Mesenchymal stem cell (in vitro differentiated cells and primary cell): ENCODE results near the gene RIMBP2.

ENCODE experiments used
- DNase-seq: peaks from one replicate; pipeline ENCODE4 v3.0.0-alpha.2; 2013
- H2AFZ ChIP-seq: one replicate; pipeline ENCODE4 v1.6.1; 2013; ENCODE audit warnings: low read depth, mild to moderate bottlenecking, control low read depth, inconsistent platforms, low read length, moderate library complexity
- H2AK5ac ChIP-seq: 2 replicates; pipeline ENCODE4 v1.6.1; 2013; ENCODE audit warnings: low read length, moderate library complexity, mild to moderate bottlenecking, inconsistent platforms; ENCODE audit not compliant: severe bottlenecking
- H2BK120ac ChIP-seq: one replicate; pipeline ENCODE4 v1.6.1; 2013; ENCODE audit warnings: low read depth, mild to moderate bottlenecking, inconsistent platforms, low read length, moderate library complexity
- H2BK12ac ChIP-seq, 2 experiments: one replicate each; pipeline ENCODE4 v1.6.1; 2013; ENCODE audit warnings: inconsistent platforms in 2 of 2, low read length in 2 of 2, mild to moderate bottlenecking in 2 of 2, moderate library complexity in 2 of 2, control low read depth in 1 of 2
- H2BK15ac ChIP-seq: one replicate; pipeline ENCODE4 v1.6.1; 2013; ENCODE audit warnings: mild to moderate bottlenecking, low read depth, inconsistent platforms; ENCODE audit not compliant: poor library complexity, severe bottlenecking
- H2BK5ac ChIP-seq: 2 replicates; pipeline ENCODE4 v1.6.1; 2013; ENCODE audit warnings: low read depth, mild to moderate bottlenecking, low read length, control low read depth, inconsistent platforms; ENCODE audit not compliant: poor library complexity, severe bottlenecking
- H3K14ac ChIP-seq, 2 experiments: one replicate each; pipeline ENCODE4 v1.6.1; 2013; ENCODE audit warnings: inconsistent platforms in 2 of 2, low read length in 2 of 2, control low read depth in 1 of 2, mild to moderate bottlenecking in 1 of 2, moderate library complexity in 1 of 2
- H3K18ac ChIP-seq, 2 experiments: one replicate each; pipeline ENCODE4 v1.6.1; 2013; ENCODE audit warnings: inconsistent platforms in 2 of 2, low read length in 2 of 2, control low read depth in 1 of 2, low read depth in 1 of 2, mild to moderate bottlenecking in 1 of 2
- H3K23ac ChIP-seq, 2 experiments: one replicate each; pipeline ENCODE4 v1.6.1; 2013; ENCODE audit warnings: inconsistent platforms in 2 of 2, low read length in 2 of 2, mild to moderate bottlenecking in 2 of 2, moderate library complexity in 2 of 2, control low read depth in 1 of 2
- H3K27ac ChIP-seq: 2 replicates; pipeline ENCODE4 v1.5.1; 2013; ENCODE audit warnings: mild to moderate bottlenecking, moderate library complexity, low read length, control low read depth, inconsistent platforms; ENCODE audit not compliant: poor library complexity, severe bottlenecking
- H3K27me3 ChIP-seq, 2 experiments: 2 replicates each; pipeline versions ENCODE4 v1.6.1 to v1.7.0; 2013; ENCODE audit warnings: low read length in 2 of 2, mild to moderate bottlenecking in 2 of 2, moderate library complexity in 2 of 2, control low read depth in 1 of 2, inconsistent platforms in 1 of 2; ENCODE audit not compliant: control insufficient read depth in 1 of 2, insufficient read depth in 1 of 2
- H3K36me3 ChIP-seq, 2 experiments: 2 replicates each; pipeline versions ENCODE4 v1.6.1 to v1.7.0; 2013; ENCODE audit warnings: low read length in 2 of 2, control low read depth in 1 of 2, inconsistent platforms in 1 of 2, low read depth in 1 of 2, mild to moderate bottlenecking in 1 of 2; ENCODE audit not compliant: insufficient read depth in 2 of 2, control insufficient read depth in 1 of 2
- H3K4ac ChIP-seq, 2 experiments: one replicate each; pipeline ENCODE4 v1.6.1; 2013; ENCODE audit warnings: inconsistent platforms in 2 of 2, low read length in 2 of 2, mild to moderate bottlenecking in 2 of 2, moderate library complexity in 2 of 2, control low read depth in 1 of 2, low read depth in 1 of 2
- H3K4me1 ChIP-seq: 2 replicates; pipeline ENCODE4 v1.6.1; 2013; ENCODE audit warnings: low read depth, low read length, control low read depth; ENCODE audit not compliant: control insufficient read depth, insufficient read depth
- H3K4me2 ChIP-seq: 2 replicates; pipeline ENCODE4 v1.6.1; 2013; ENCODE audit warnings: low read length, mild to moderate bottlenecking, inconsistent platforms; ENCODE audit not compliant: poor library complexity, severe bottlenecking
- H3K4me3 ChIP-seq, 2 experiments: 2 replicates each; pipeline versions ENCODE4 v1.5.1 to v1.7.0; 2013; ENCODE audit warnings: low read length in 2 of 2, mild to moderate bottlenecking in 2 of 2, control low read depth in 1 of 2, low read depth in 1 of 2; ENCODE audit not compliant: insufficient read depth in 1 of 2
- H3K79me1 ChIP-seq: replicated peaks from 2 replicates; pipeline ENCODE4 v1.6.1; 2013; ENCODE audit warnings: mild to moderate bottlenecking, control low read depth, low read length, inconsistent platforms; ENCODE audit not compliant: poor library complexity, severe bottlenecking
- H3K9ac ChIP-seq: 2 replicates; pipeline ENCODE4 v1.7.0; 2013; ENCODE audit warnings: mild to moderate bottlenecking, low read length, moderate library complexity
- H3K9me3 ChIP-seq: 2 replicates; pipeline ENCODE4 v1.7.0; 2013; ENCODE audit warnings: mild to moderate bottlenecking, low read length; ENCODE audit not compliant: control insufficient read depth
- H4K8ac ChIP-seq: one replicate; pipeline ENCODE4 v1.6.1; 2013; ENCODE audit warnings: inconsistent platforms, mild to moderate bottlenecking, low read length, moderate library complexity
- H4K91ac ChIP-seq: one replicate; pipeline ENCODE4 v1.6.1; 2013; ENCODE audit warnings: mild to moderate bottlenecking, low read length, inconsistent platforms
- WGBS: methylation state at CpG from one replicate; pipeline ENCODE4 v1.1.7; 2013; ENCODE audit warnings: mixed read lengths; 5-methylcytosine and 5-hydroxymethylcytosine counted together

Gene RIMBP2

GRCh38 chr12:130508318-130508717, 207.8 kb downstream of the RIMBP2 start:
- no peak overlapping the region for H3K4me3 ChIP-seq
- H4K8ac ChIP-seq, result no peak overlapping the region
- no peak overlapping the region for H3K9ac ChIP-seq
- no peaks in the 10 kb centered on the region for H3K36me3 ChIP-seq
- no peak overlapping the region for H3K23ac ChIP-seq
- no peak overlapping the region for H2AK5ac ChIP-seq
- H2BK15ac ChIP-seq, result no peak overlapping the region
- no peak overlapping the region for H3K4ac ChIP-seq
- no peaks in the 10 kb centered on the region for H3K9me3 ChIP-seq
- H3K79me1 ChIP-seq, result no peaks in the 10 kb centered on the region
- H3K27me3 ChIP-seq, result no peaks in the 10 kb centered on the region
- H3K27ac ChIP-seq, result no peak overlapping the region
- H3K4me2 ChIP-seq, result no peak overlapping the region
- DNase-seq, result no peak
- no peaks in the 10 kb centered on the region for H3K4me1 ChIP-seq
- H3K18ac ChIP-seq, result no peak overlapping the region
- H2BK12ac ChIP-seq, result no peak overlapping the region
- no peak overlapping the region for H2BK5ac ChIP-seq
- WGBS, result 67% methylated on average over 5 of the region's 5 CpGs
- H4K91ac ChIP-seq, result no peak overlapping the region
- no peak overlapping the region for H2AFZ ChIP-seq
- H2BK120ac ChIP-seq, result no peak overlapping the region
- H3K14ac ChIP-seq, result no peak overlapping the region

GRCh38 chr12:130506844-130507243, 209.3 kb downstream of the RIMBP2 start:
- Histone ChIP-seq H3K36me3 (no peaks in the 10 kb centered on the region), H4K91ac (no peak overlapping the region), H3K23ac (no peak overlapping the region), H3K14ac (no peak overlapping the region), H3K27me3 (no peaks in the 10 kb centered on the region), H2BK15ac (no peak overlapping the region), H3K4me1 (no peaks in the 10 kb centered on the region), H2BK120ac (no peak overlapping the region), H3K4me3 (no peak overlapping the region), H3K79me1 (no peaks in the 10 kb centered on the region), H2AK5ac (no peak overlapping the region), H2BK5ac (no peak overlapping the region), H3K9ac (no peak overlapping the region), H4K8ac (no peak overlapping the region), H3K9me3 (no peaks in the 10 kb centered on the region), H2BK12ac (no peak overlapping the region), H3K4ac (no peak overlapping the region), H3K27ac (no peak overlapping the region), H3K4me2 (no peak overlapping the region), H2AFZ (no peak overlapping the region), H3K18ac (no peak overlapping the region)
- 65% methylated on average over 3 of the region's 4 CpGs for WGBS
- DNase-seq, result no peak

- Histone ChIP-seq H3K9ac (no peak overlapping the region), H2BK15ac (no peak overlapping the region), H2AFZ (no peak overlapping the region), H3K23ac (no peak overlapping the region), H3K27me3 (no peaks in the 10 kb centered on the region), H3K27ac (no peak overlapping the region), H2BK5ac (no peak overlapping the region), H3K4me3 (no peak overlapping the region), H3K18ac (no peak overlapping the region), H3K36me3 (no peaks in the 10 kb centered on the region), H3K9me3 (no peaks in the 10 kb centered on the region), H3K79me1 (no peaks in the 10 kb centered on the region), H3K14ac (no peak overlapping the region), H2BK12ac (no peak overlapping the region), H3K4ac (no peak overlapping the region), H2AK5ac (no peak overlapping the region), H2BK120ac (no peak overlapping the region), H3K4me1 (no peaks in the 10 kb centered on the region), H4K8ac (no peak overlapping the region), H4K91ac (no peak overlapping the region), H3K4me2 (no peak overlapping the region)
- WGBS, result 75% methylated on average over 5 of the region's 5 CpGs
- no peak for DNase-seq
Observed at GRCh38 chr12:130504840-130505175, 211.3 kb downstream of the RIMBP2 start.

- 79% methylated on average over 17 of the region's 18 CpGs for WGBS
- Histone ChIP-seq H3K14ac (no peak overlapping the region), H3K27ac (no peak overlapping the region), H3K4me2 (no peak overlapping the region), H2BK12ac (no peak overlapping the region), H2AK5ac (no peak overlapping the region), H4K91ac (no peak overlapping the region), H2AFZ (no peak overlapping the region), H3K9me3 (no peaks in the 10 kb centered on the region), H3K4me1 (no peaks in the 10 kb centered on the region), H3K23ac (no peak overlapping the region), H3K27me3 (no peaks in the 10 kb centered on the region), H3K36me3 (no peaks in the 10 kb centered on the region), H3K4me3 (no peak overlapping the region), H3K79me1 (no peaks in the 10 kb centered on the region), H2BK120ac (no peak overlapping the region), H2BK15ac (no peak overlapping the region), H3K9ac (no peak overlapping the region), H3K4ac (no peak overlapping the region), H2BK5ac (no peak overlapping the region), H4K8ac (no peak overlapping the region), H3K18ac (no peak overlapping the region)
- no peak for DNase-seq
Observed at GRCh38 chr12:130504110-130504839, 211.8 kb downstream of the RIMBP2 start.
